ENCODE results near the gene CISD3. TPM values are rescaled to one million over a fixed set of nuclear protein-coding genes. Genes with fewer than 3 reads are reported as not detected.

CISD3 gene
- total and polyA plus RNA-seq, 4 donors = 2.1 to 18.6 (median 11.8) TPM

GRCh38 chr17:38752308-38753070 is 22.3 kb downstream of the CISD3 start, which contains the start of gene PSMB3:
PSMB3 (plus strand) TSS chr17:38752741; CDS start chr17:38752827, 86 bp downstream.
- H3K4me1 ChIP-seq (ENCODE audit: control insufficient read depth, insufficient read depth, low read length) = peaks cover 46% of the 10 kb centered on the region
- no peaks in the 10 kb centered on the region for H3K9me3 ChIP-seq (ENCODE audit: control insufficient read depth, insufficient read depth, low read length)
- under 1% methylated on average over 44 of the region's 44 CpGs for WGBS (ENCODE audit: insufficient coverage)
- DNase-seq (ENCODE audit: low read depth in 4 of 6, low spot score in 6 of 6) = peak; percentile 97 to 100 (median 99)
- no peaks in the 10 kb centered on the region for H3K27me3 ChIP-seq (ENCODE audit: control insufficient read depth, insufficient read depth, low read length)
- H3K36me3 ChIP-seq (ENCODE audit: control insufficient read depth, insufficient read depth, low read length) = peaks cover 24% of the 10 kb centered on the region
- H3K27ac ChIP-seq (ENCODE audit: low read depth, low read length) = peak within 1 kb of the TSS; percentile 93
- peak within 1 kb of the TSS; percentile 97 for H3K4me3 ChIP-seq (ENCODE audit: low read depth, low read length)

GRCh38 chr17:38753071-38753506 is 22.9 kb downstream of the CISD3 start:
- peaks cover 24% of the 10 kb centered on the region for H3K36me3 ChIP-seq (ENCODE audit: control insufficient read depth, insufficient read depth, low read length)
- DNase-seq (ENCODE audit: low read depth in 4 of 6, low spot score in 6 of 6) = no peak
- H3K4me3 ChIP-seq (ENCODE audit: low read depth, low read length) = peak overlapping the region; percentile 97
- peak overlapping the region; percentile 91 for H3K27ac ChIP-seq (ENCODE audit: low read depth, low read length)
- WGBS (ENCODE audit: insufficient coverage) = 7% methylated on average over 22 of the region's 22 CpGs
- H3K27me3 ChIP-seq (ENCODE audit: control insufficient read depth, insufficient read depth, low read length) = no peaks in the 10 kb centered on the region
- H3K4me1 ChIP-seq (ENCODE audit: control insufficient read depth, insufficient read depth, low read length) = peaks cover 46% of the 10 kb centered on the region
- H3K9me3 ChIP-seq (ENCODE audit: control insufficient read depth, insufficient read depth, low read length) = no peaks in the 10 kb centered on the region

GRCh38 chr17:38761612-38762011 is 31.5 kb downstream of the CISD3 start:
- H3K9me3 ChIP-seq (ENCODE audit: control insufficient read depth, insufficient read depth, low read length) = no peaks in the 10 kb centered on the region
- H3K27me3 ChIP-seq (ENCODE audit: control insufficient read depth, insufficient read depth, low read length) = no peaks in the 10 kb centered on the region
- H3K4me1 ChIP-seq (ENCODE audit: control insufficient read depth, insufficient read depth, low read length) = no peaks in the 10 kb centered on the region
- H3K27ac ChIP-seq (ENCODE audit: low read depth, low read length) = no peak overlapping the region
- peaks cover 70% of the 10 kb centered on the region for H3K36me3 ChIP-seq (ENCODE audit: control insufficient read depth, insufficient read depth, low read length)
- DNase-seq (ENCODE audit: low read depth in 4 of 6, low spot score in 6 of 6) = no peak
- H3K4me3 ChIP-seq (ENCODE audit: low read depth, low read length) = no peak overlapping the region
- WGBS (ENCODE audit: insufficient coverage) = 56% methylated on average over 4 of the region's 4 CpGs

GRCh38 chr17:38762231-38762630 is 32.1 kb downstream of the CISD3 start:
- DNase-seq (ENCODE audit: low read depth in 4 of 6, low spot score in 6 of 6) = no peak
- no peaks in the 10 kb centered on the region for H3K4me1 ChIP-seq (ENCODE audit: control insufficient read depth, insufficient read depth, low read length)
- no peaks in the 10 kb centered on the region for H3K27me3 ChIP-seq (ENCODE audit: control insufficient read depth, insufficient read depth, low read length)
- WGBS (ENCODE audit: insufficient coverage) = 92% methylated on average over 1 of the region's 3 CpGs
- peaks cover 69% of the 10 kb centered on the region for H3K36me3 ChIP-seq (ENCODE audit: control insufficient read depth, insufficient read depth, low read length)
- no peak overlapping the region for H3K4me3 ChIP-seq (ENCODE audit: low read depth, low read length)
- no peak overlapping the region for H3K27ac ChIP-seq (ENCODE audit: low read depth, low read length)
- no peaks in the 10 kb centered on the region for H3K9me3 ChIP-seq (ENCODE audit: control insufficient read depth, insufficient read depth, low read length)

GRCh38 chr17:38766341-38766740 is 36.2 kb downstream of the CISD3 start:
- no peak for DNase-seq (ENCODE audit: low read depth in 4 of 6, low spot score in 6 of 6)
- 84% methylated on average over 5 of the region's 5 CpGs for WGBS (ENCODE audit: insufficient coverage)
- no peak overlapping the region for H3K27ac ChIP-seq (ENCODE audit: low read depth, low read length)
- H3K4me1 ChIP-seq (ENCODE audit: control insufficient read depth, insufficient read depth, low read length) = no peaks in the 10 kb centered on the region
- no peaks in the 10 kb centered on the region for H3K27me3 ChIP-seq (ENCODE audit: control insufficient read depth, insufficient read depth, low read length)
- H3K36me3 ChIP-seq (ENCODE audit: control insufficient read depth, insufficient read depth, low read length) = peaks cover 82% of the 10 kb centered on the region
- H3K4me3 ChIP-seq (ENCODE audit: low read depth, low read length) = no peak overlapping the region
- no peaks in the 10 kb centered on the region for H3K9me3 ChIP-seq (ENCODE audit: control insufficient read depth, insufficient read depth, low read length)

GRCh38 chr17:38768417-38768816 is 38.3 kb downstream of the CISD3 start:
- Histone ChIP-seq H3K36me3 (ENCODE audit: control insufficient read depth, insufficient read depth, low read length) (peaks cover 76% of the 10 kb centered on the region), H3K4me3 (ENCODE audit: low read depth, low read length) (no peak overlapping the region), H3K4me1 (ENCODE audit: control insufficient read depth, insufficient read depth, low read length) (no peaks in the 10 kb centered on the region), H3K9me3 (ENCODE audit: control insufficient read depth, insufficient read depth, low read length) (no peaks in the 10 kb centered on the region), H3K27me3 (ENCODE audit: control insufficient read depth, insufficient read depth, low read length) (no peaks in the 10 kb centered on the region), H3K27ac (ENCODE audit: low read depth, low read length) (no peak overlapping the region)
- WGBS (ENCODE audit: insufficient coverage) = 68% methylated on average over 5 of the region's 6 CpGs
- no peak for DNase-seq (ENCODE audit: low read depth in 4 of 6, low spot score in 6 of 6)

- H3K27ac ChIP-seq (ENCODE audit: low read depth, low read length) = no peak overlapping the region
- no peaks in the 10 kb centered on the region for H3K4me1 ChIP-seq (ENCODE audit: control insufficient read depth, insufficient read depth, low read length)
- H3K9me3 ChIP-seq (ENCODE audit: control insufficient read depth, insufficient read depth, low read length) = no peaks in the 10 kb centered on the region
- peaks cover 86% of the 10 kb centered on the region for H3K36me3 ChIP-seq (ENCODE audit: control insufficient read depth, insufficient read depth, low read length)
- no peaks in the 10 kb centered on the region for H3K27me3 ChIP-seq (ENCODE audit: control insufficient read depth, insufficient read depth, low read length)
- DNase-seq (ENCODE audit: low read depth in 4 of 6, low spot score in 6 of 6) = no peak
- no peak overlapping the region for H3K4me3 ChIP-seq (ENCODE audit: low read depth, low read length)
Observed at GRCh38 chr17:38773258-38773657, 43.1 kb downstream of the CISD3 start.

- no peak overlapping the region for H3K27ac ChIP-seq (ENCODE audit: low read depth, low read length)
- no peaks in the 10 kb centered on the region for H3K9me3 ChIP-seq (ENCODE audit: control insufficient read depth, insufficient read depth, low read length)
- peaks cover 94% of the 10 kb centered on the region for H3K36me3 ChIP-seq (ENCODE audit: control insufficient read depth, insufficient read depth, low read length)
- no peaks in the 10 kb centered on the region for H3K4me1 ChIP-seq (ENCODE audit: control insufficient read depth, insufficient read depth, low read length)
- 73% methylated on average over 5 of the region's 7 CpGs for WGBS (ENCODE audit: insufficient coverage)
- no peak overlapping the region for H3K4me3 ChIP-seq (ENCODE audit: low read depth, low read length)
- no peak for DNase-seq (ENCODE audit: low read depth in 4 of 6, low spot score in 6 of 6)
- no peaks in the 10 kb centered on the region for H3K27me3 ChIP-seq (ENCODE audit: control insufficient read depth, insufficient read depth, low read length)
Observed at GRCh38 chr17:38777641-38778250, 47.6 kb downstream of the CISD3 start.

- Histone ChIP-seq H3K36me3 (ENCODE audit: control insufficient read depth, insufficient read depth, low read length) (peaks cover 99% of the 10 kb centered on the region), H3K27me3 (ENCODE audit: control insufficient read depth, insufficient read depth, low read length) (no peaks in the 10 kb centered on the region), H3K4me1 (ENCODE audit: control insufficient read depth, insufficient read depth, low read length) (no peaks in the 10 kb centered on the region), H3K9me3 (ENCODE audit: control insufficient read depth, insufficient read depth, low read length) (no peaks in the 10 kb centered on the region), H3K4me3 (ENCODE audit: low read depth, low read length) (no peak overlapping the region), H3K27ac (ENCODE audit: low read depth, low read length) (no peak overlapping the region)
- 82% methylated on average over 22 of the region's 23 CpGs for WGBS (ENCODE audit: insufficient coverage)
- peak in 1 of 6 donors; percentile 16 for DNase-seq (ENCODE audit: low read depth in 4 of 6, low spot score in 6 of 6)
Observed at GRCh38 chr17:38779965-38780752, 50.0 kb downstream of the CISD3 start.

Measured in spinal cord (tissue), 10 donors.